OCI-LY3 (cell line): ENCODE measurements around the gene KLF16.

Experiments
- CTCF ChIP-seq: fragments of 200-600, 300-600 bp; sonication (generic); IDR thresholded peaks from 2 replicates; pipeline ENCODE4 v1.5.1; 2014; ENCODE audit warnings: antibody characterized with exemption, low read length, low read depth
- EZH2phosphoT487 ChIP-seq: fragments of 200-600 bp; shearing (Covaris generic); IDR thresholded peaks from 2 replicates; pipeline ENCODE4 v1.6.1; 2018; ENCODE audit warnings: antibody characterized with exemption, mixed run types, low read depth

DNA sequence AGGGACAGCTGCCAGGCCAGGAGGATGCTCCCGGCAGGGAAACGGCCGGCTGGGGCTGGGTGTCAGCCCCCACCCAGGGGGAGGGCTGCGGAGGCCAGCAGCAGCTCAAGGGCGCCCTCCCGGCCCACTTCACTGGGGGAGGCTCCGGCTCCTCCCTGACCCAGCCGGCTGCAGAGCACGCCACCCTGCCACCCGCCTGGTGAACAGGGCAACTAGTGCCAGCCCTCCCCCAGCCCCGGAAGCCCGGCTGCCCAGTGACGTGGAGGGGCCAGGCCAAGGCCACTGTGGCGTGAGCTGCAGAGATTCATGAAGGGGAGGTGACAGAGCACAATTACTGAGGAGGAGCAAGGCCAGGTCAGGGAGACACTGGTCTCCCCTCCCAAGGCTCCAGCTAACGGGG is 29.8 kb downstream of the KLF16 start:
- TF ChIP-seq CTCF, result no peak
- TF ChIP-seq EZH2phosphoT487, result no peak
